Gastrocnemius medialis (tissue), 4 donors: Measurements from ENCODE around the gene AGER. TPM values are rescaled to one million over a fixed set of nuclear protein-coding genes. Genes with fewer than 3 reads are reported as not detected.

ENCODE experiments used
- ATAC-seq, 2 donors: fragments of 150-250 bp; one replicate each; pipeline ENCODE4 v1.9.1; 2016
- DNase-seq, 2 donors: peaks; one replicate each; pipeline ENCODE4 v3.0.0-alpha.2; 2019
- H3K27ac ChIP-seq, 4 donors: fragments of 200-600 bp; sonication (generic); 1 replicate in 1 of 4; 2 replicates in 3 of 4; pipeline ENCODE4 v1.5.1; 2016 to 2018; ENCODE audit warnings: mild to moderate bottlenecking in 2 of 4, moderate library complexity in 1 of 4
- H3K27me3 ChIP-seq, 3 donors: fragments of 200-600 bp; sonication (generic) in 2 of 3; 1 replicate in 1 of 3; 2 replicates in 2 of 3; pipeline versions ENCODE4 v1.5.1 to v1.6.0; 2016 to 2019; ENCODE audit warnings: mild to moderate bottlenecking in 1 of 3, moderate library complexity in 1 of 3
- H3K36me3 ChIP-seq, 2 donors: fragments of 200-600 bp; sonication (generic) in 1 of 2; one replicate each; pipeline ENCODE4 v1.5.1; 2017 to 2018
- H3K4me1 ChIP-seq, 2 donors: fragments of 200-600 bp; sonication (generic) in 1 of 2; one replicate each; pipeline ENCODE4 v1.5.1; 2016 to 2017; ENCODE audit warnings: mild to moderate bottlenecking in 2 of 2
- H3K4me3 ChIP-seq, 4 donors: fragments of 200-600 bp; sonication (generic) in 3 of 4; 1 replicate in 1 of 4; 2 replicates in 3 of 4; pipeline ENCODE4 v1.5.1; 2016 to 2019; ENCODE audit warnings: mild to moderate bottlenecking in 2 of 4
- H3K9me3 ChIP-seq, 3 donors: fragments of 200-600 bp; sonication (generic) in 2 of 3; 1 replicate in 1 of 3; 2 replicates in 2 of 3; pipeline ENCODE4 v1.5.1; 2016 to 2019
- POLR2A ChIP-seq, 2 donors: fragments of 450-650 bp; IDR thresholded peaks; one replicate each; pipeline ENCODE4 v1.6.1; 2017; ENCODE audit warnings: antibody characterized with exemption in 2 of 2, mild to moderate bottlenecking in 2 of 2, moderate library complexity in 2 of 2
- in situ Hi-C, 4 donors: fragments of 200-750 bp; cut with MboI; loops; one replicate each; pipeline versions ENCODE4 v1.15.0 to v1.8.0; 2017; ENCODE audit warnings: low sequenced_read_pairs in 4 of 4
- intact Hi-C: fragments of 100-400 bp; cut with DNase I; formaldehyde crosslinking; loops from one replicate; pipeline ENCODE4 v1.15.1; 2023; ENCODE audit warnings: low total_unique reads
- total RNA-seq, 4 donors: library from RNA; depleted of rRNA; stranded (reverse); fragments of >200 nt; gene quantifications; one replicate each; pipeline versions ENCODE4 v1.1.0 to v1.2.3, GENCODE V29; 2016
- TF ChIP-seq, protein P1 (sequence below), 5 experiments: fragments of 450-650 bp in 3 of 5; fragments of 200-600 bp in 2 of 5; sonication (generic) in 2 of 5; IDR thresholded peaks in 4 of 5; conservative IDR thresholded peaks in 1 of 5; 1 replicate in 4 of 5; 2 replicates in 1 of 5; pipeline ENCODE4 v1.5.1; 2016 to 2019; ENCODE audit warnings: antibody characterized with exemption in 5 of 5, mild to moderate bottlenecking in 3 of 5, moderate library complexity in 3 of 5

The AGER gene
- total RNA-seq, 4 donors from 2014 or later = 1.9 TPM; not detected in 3

GRCh38 chr6:32153564-32154513 lies 30.2 kb downstream of the AGER start, which contains the start of gene PPT2:
Gene PPT2, plus strand, starts transcription at chr6:32154141. Its CDS starts 454 bp downstream, at chr6:32154595.
- intact Hi-C loops = loop anchor here (1.0 to 2.0 kb wide), 4 partner anchors 23 to 41 kb away; partner anchors contain the start of gene FKBPL

DNA sequence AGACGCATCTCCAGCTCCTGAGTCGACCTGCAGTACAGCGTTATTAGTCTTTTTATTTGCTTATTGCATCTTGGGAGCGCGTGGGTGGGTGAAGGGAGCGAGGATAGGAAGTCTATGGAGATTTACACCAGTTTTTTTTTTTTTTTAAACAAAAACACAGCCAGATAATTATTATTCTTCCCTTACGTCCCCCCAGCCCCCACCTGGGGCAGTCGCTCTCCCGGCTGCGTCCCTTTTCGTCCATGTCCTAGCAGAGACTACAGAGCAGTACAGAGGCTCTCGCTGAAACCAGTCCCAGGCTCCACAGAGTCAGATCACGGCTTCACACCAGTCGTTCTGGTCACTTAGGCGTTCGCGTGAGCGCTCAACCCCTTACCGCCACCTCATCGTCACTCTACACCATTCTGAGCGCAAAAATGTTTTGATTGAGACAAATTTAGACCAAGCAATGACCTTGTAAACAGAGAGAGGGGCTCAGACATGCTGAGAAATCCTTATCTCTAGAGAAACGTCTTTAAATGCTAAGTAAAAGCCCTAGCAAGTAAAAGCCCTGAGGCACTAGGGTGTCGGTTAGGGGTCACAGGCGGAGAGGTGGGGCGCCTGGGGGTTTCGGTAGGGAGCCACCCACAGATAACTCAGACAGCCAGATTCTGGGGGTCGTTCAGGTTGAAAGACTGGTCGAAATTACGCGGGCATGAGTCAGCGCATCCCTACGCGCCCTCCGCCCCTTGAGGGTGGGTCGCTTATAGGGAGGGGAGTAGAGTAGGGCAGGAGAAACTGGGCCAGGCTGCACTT lies 31.1 kb downstream of the AGER start:
- Histone ChIP-seq H3K27ac (peak overlapping the region; percentile 77 to 93 (median 87)), H3K4me1 (peaks cover 25 to 29% of the 10 kb centered on the region in 2 donors), H3K27me3 (peaks cover 15 to 27% (median 17%) of the 10 kb centered on the region in 3 donors), H3K4me3 (peak overlapping the region; percentile 77 to 97 (median 84)), H3K9me3 (no peaks in the 10 kb centered on the region), H3K36me3 (peaks cover 0 to 21% of the 10 kb centered on the region in 2 donors)
- TF ChIP-seq POLR2A (IDR thresholded peaks at IDR 0.05) = no peak
- TF ChIP-seq, protein P1, sequence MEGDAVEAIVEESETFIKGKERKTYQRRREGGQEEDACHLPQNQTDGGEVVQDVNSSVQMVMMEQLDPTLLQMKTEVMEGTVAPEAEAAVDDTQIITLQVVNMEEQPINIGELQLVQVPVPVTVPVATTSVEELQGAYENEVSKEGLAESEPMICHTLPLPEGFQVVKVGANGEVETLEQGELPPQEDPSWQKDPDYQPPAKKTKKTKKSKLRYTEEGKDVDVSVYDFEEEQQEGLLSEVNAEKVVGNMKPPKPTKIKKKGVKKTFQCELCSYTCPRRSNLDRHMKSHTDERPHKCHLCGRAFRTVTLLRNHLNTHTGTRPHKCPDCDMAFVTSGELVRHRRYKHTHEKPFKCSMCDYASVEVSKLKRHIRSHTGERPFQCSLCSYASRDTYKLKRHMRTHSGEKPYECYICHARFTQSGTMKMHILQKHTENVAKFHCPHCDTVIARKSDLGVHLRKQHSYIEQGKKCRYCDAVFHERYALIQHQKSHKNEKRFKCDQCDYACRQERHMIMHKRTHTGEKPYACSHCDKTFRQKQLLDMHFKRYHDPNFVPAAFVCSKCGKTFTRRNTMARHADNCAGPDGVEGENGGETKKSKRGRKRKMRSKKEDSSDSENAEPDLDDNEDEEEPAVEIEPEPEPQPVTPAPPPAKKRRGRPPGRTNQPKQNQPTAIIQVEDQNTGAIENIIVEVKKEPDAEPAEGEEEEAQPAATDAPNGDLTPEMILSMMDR (IDR thresholded peaks at IDR 0.05 in 4 of 5, conservative IDR thresholded peaks at IDR 0.05 in 1 of 5) = no peak
- ATAC-seq = no peak
- intact Hi-C loops = loop anchor here (2.0 kb wide), 1 partner anchor 22 kb away; the partner anchor contains the start of gene FKBPL
- no peak for DNase-seq
- in situ Hi-C loops = no loop called here

More at GRCh38 chr6:32153564-32154513, 30.2 kb downstream of the AGER start, which contains the start of gene PPT2:
- TF ChIP-seq, protein P1 (IDR thresholded peaks at IDR 0.05 in 4 of 5, conservative IDR thresholded peaks at IDR 0.05 in 1 of 5) = peak in 2 of 5 experiments; percentile 14 to 15
- TF ChIP-seq POLR2A (IDR thresholded peaks at IDR 0.05) = peak; percentile 23 to 38
- Histone ChIP-seq H3K27me3 (peaks cover 7 to 19% (median 8%) of the 10 kb centered on the region in 3 donors), H3K4me1 (peaks cover 25 to 29% of the 10 kb centered on the region in 2 donors), H3K4me3 (peak within 1 kb of the TSS; percentile 77 to 97 (median 84)), H3K36me3 (peaks cover 0 to 29% of the 10 kb centered on the region in 2 donors), H3K27ac (peak within 1 kb of the TSS; percentile 77 to 93 (median 87)), H3K9me3 (no peaks in the 10 kb centered on the region)
- in situ Hi-C loops = no loop called here
- DNase-seq (peak; percentile 80 to 85), ATAC-seq (peak; percentile 85 to 86)

DNA sequence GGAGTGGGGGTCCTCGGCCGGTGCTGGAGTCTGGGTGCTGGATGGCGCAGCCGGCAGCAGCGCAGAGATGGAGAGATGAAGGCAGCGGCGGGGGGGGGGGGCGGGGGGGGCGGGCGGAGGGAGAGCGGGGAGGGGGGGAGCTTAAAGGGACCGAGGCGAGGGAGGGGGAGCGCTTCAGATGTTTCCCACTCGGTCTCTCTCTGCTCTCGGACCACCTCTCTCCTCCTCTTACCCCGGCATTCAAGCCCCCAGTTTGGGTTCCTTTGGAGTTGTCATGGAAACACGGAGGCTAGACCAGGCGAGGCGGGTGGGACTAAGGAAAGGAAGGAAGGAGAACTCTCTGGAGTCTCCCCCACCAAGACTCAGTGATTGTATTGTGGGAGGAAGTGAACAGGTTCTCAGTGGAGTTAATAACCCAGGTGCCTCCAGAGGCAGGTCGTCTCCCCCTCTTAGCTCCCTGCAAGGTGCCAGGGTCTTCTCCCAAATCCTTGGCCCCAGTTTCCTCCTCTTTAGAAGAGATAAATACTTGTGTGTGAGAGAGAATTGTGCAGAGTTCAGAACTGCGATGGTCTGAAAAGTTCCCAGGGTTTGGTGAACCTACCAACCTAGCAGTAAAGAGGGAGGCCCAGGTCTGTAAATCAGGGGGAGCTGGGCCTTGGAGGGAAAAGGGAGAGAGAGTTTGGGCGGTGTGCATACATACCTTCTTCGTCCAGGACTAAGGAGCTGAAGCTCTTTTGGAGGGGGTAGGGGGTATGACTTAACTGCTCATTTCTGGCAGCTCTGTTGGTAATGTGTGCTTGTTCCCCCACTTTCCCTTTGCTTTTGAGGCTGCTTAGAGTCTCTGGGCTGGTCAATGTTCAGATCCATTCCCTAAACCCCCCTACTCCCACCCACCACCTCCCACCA lies 31.9 kb downstream of the AGER start, which contains the start of gene PRRT1:
Gene PRRT1, minus strand, starts transcription at position 77 of the 906 bp plus-strand sequence. CDS start 112 bp downstream, outside the sequence.
- H3K4me3 ChIP-seq = peak within 1 kb of the TSS in 3 of 4 donors; percentile 83 to 97 (median 86)
- TF ChIP-seq, protein P1 (IDR thresholded peaks at IDR 0.05 in 4 of 5, conservative IDR thresholded peaks at IDR 0.05 in 1 of 5) = no peak
- no peak for TF ChIP-seq POLR2A (IDR thresholded peaks at IDR 0.05)
- H3K36me3 ChIP-seq = peaks cover 0 to 12% of the 10 kb centered on the region in 2 donors
- ATAC-seq (no peak), DNase-seq (no peak)
- H3K9me3 ChIP-seq = no peaks in the 10 kb centered on the region
- peak within 1 kb of the TSS; percentile 77 to 93 (median 87) for H3K27ac ChIP-seq
- in situ Hi-C loops (no loop called here), intact Hi-C loops (loop anchor here (2.0 kb wide), 1 partner anchor 21 kb away; the partner anchor contains the start of gene FKBPL)
- peaks cover 18 to 32% (median 23%) of the 10 kb centered on the region in 3 donors for H3K27me3 ChIP-seq
- peaks cover 25 to 29% of the 10 kb centered on the region in 2 donors for H3K4me1 ChIP-seq
